Mesenchymal stem cell (in vitro differentiated cells and primary cell): Measurements from ENCODE around the gene KCNK15.

ENCODE experiments used
- DNase-seq: peaks from one replicate; pipeline ENCODE4 v3.0.0-alpha.2; 2013
- H2AFZ ChIP-seq: one replicate; pipeline ENCODE4 v1.6.1; 2013; ENCODE audit warnings: low read depth, mild to moderate bottlenecking, control low read depth, inconsistent platforms, low read length, moderate library complexity
- H2AK5ac ChIP-seq: 2 replicates; pipeline ENCODE4 v1.6.1; 2013; ENCODE audit warnings: low read length, moderate library complexity, mild to moderate bottlenecking, inconsistent platforms; ENCODE audit not compliant: severe bottlenecking
- H2BK120ac ChIP-seq: one replicate; pipeline ENCODE4 v1.6.1; 2013; ENCODE audit warnings: low read depth, mild to moderate bottlenecking, inconsistent platforms, low read length, moderate library complexity
- H2BK12ac ChIP-seq, 2 experiments: one replicate each; pipeline ENCODE4 v1.6.1; 2013; ENCODE audit warnings: inconsistent platforms in 2 of 2, low read length in 2 of 2, mild to moderate bottlenecking in 2 of 2, moderate library complexity in 2 of 2, control low read depth in 1 of 2
- H2BK15ac ChIP-seq: one replicate; pipeline ENCODE4 v1.6.1; 2013; ENCODE audit warnings: mild to moderate bottlenecking, low read depth, inconsistent platforms; ENCODE audit not compliant: poor library complexity, severe bottlenecking
- H2BK5ac ChIP-seq: 2 replicates; pipeline ENCODE4 v1.6.1; 2013; ENCODE audit warnings: low read depth, mild to moderate bottlenecking, low read length, control low read depth, inconsistent platforms; ENCODE audit not compliant: poor library complexity, severe bottlenecking
- H3K14ac ChIP-seq, 2 experiments: one replicate each; pipeline ENCODE4 v1.6.1; 2013; ENCODE audit warnings: inconsistent platforms in 2 of 2, low read length in 2 of 2, control low read depth in 1 of 2, mild to moderate bottlenecking in 1 of 2, moderate library complexity in 1 of 2
- H3K18ac ChIP-seq, 2 experiments: one replicate each; pipeline ENCODE4 v1.6.1; 2013; ENCODE audit warnings: inconsistent platforms in 2 of 2, low read length in 2 of 2, control low read depth in 1 of 2, low read depth in 1 of 2, mild to moderate bottlenecking in 1 of 2
- H3K23ac ChIP-seq, 2 experiments: one replicate each; pipeline ENCODE4 v1.6.1; 2013; ENCODE audit warnings: inconsistent platforms in 2 of 2, low read length in 2 of 2, mild to moderate bottlenecking in 2 of 2, moderate library complexity in 2 of 2, control low read depth in 1 of 2
- H3K27ac ChIP-seq: 2 replicates; pipeline ENCODE4 v1.5.1; 2013; ENCODE audit warnings: mild to moderate bottlenecking, moderate library complexity, low read length, control low read depth, inconsistent platforms; ENCODE audit not compliant: poor library complexity, severe bottlenecking
- H3K27me3 ChIP-seq, 2 experiments: 2 replicates each; pipeline versions ENCODE4 v1.6.1 to v1.7.0; 2013; ENCODE audit warnings: low read length in 2 of 2, mild to moderate bottlenecking in 2 of 2, moderate library complexity in 2 of 2, control low read depth in 1 of 2, inconsistent platforms in 1 of 2; ENCODE audit not compliant: control insufficient read depth in 1 of 2, insufficient read depth in 1 of 2
- H3K36me3 ChIP-seq, 2 experiments: 2 replicates each; pipeline versions ENCODE4 v1.6.1 to v1.7.0; 2013; ENCODE audit warnings: low read length in 2 of 2, control low read depth in 1 of 2, inconsistent platforms in 1 of 2, low read depth in 1 of 2, mild to moderate bottlenecking in 1 of 2; ENCODE audit not compliant: insufficient read depth in 2 of 2, control insufficient read depth in 1 of 2
- H3K4ac ChIP-seq, 2 experiments: one replicate each; pipeline ENCODE4 v1.6.1; 2013; ENCODE audit warnings: inconsistent platforms in 2 of 2, low read length in 2 of 2, mild to moderate bottlenecking in 2 of 2, moderate library complexity in 2 of 2, control low read depth in 1 of 2, low read depth in 1 of 2
- H3K4me1 ChIP-seq: 2 replicates; pipeline ENCODE4 v1.6.1; 2013; ENCODE audit warnings: low read depth, low read length, control low read depth; ENCODE audit not compliant: control insufficient read depth, insufficient read depth
- H3K4me2 ChIP-seq: 2 replicates; pipeline ENCODE4 v1.6.1; 2013; ENCODE audit warnings: low read length, mild to moderate bottlenecking, inconsistent platforms; ENCODE audit not compliant: poor library complexity, severe bottlenecking
- H3K4me3 ChIP-seq, 2 experiments: 2 replicates each; pipeline versions ENCODE4 v1.5.1 to v1.7.0; 2013; ENCODE audit warnings: low read length in 2 of 2, mild to moderate bottlenecking in 2 of 2, control low read depth in 1 of 2, low read depth in 1 of 2; ENCODE audit not compliant: insufficient read depth in 1 of 2
- H3K79me1 ChIP-seq: replicated peaks from 2 replicates; pipeline ENCODE4 v1.6.1; 2013; ENCODE audit warnings: mild to moderate bottlenecking, control low read depth, low read length, inconsistent platforms; ENCODE audit not compliant: poor library complexity, severe bottlenecking
- H3K9ac ChIP-seq: 2 replicates; pipeline ENCODE4 v1.7.0; 2013; ENCODE audit warnings: mild to moderate bottlenecking, low read length, moderate library complexity
- H3K9me3 ChIP-seq: 2 replicates; pipeline ENCODE4 v1.7.0; 2013; ENCODE audit warnings: mild to moderate bottlenecking, low read length; ENCODE audit not compliant: control insufficient read depth
- H4K8ac ChIP-seq: one replicate; pipeline ENCODE4 v1.6.1; 2013; ENCODE audit warnings: inconsistent platforms, mild to moderate bottlenecking, low read length, moderate library complexity
- H4K91ac ChIP-seq: one replicate; pipeline ENCODE4 v1.6.1; 2013; ENCODE audit warnings: mild to moderate bottlenecking, low read length, inconsistent platforms
- WGBS: methylation state at CpG from one replicate; pipeline ENCODE4 v1.1.7; 2013; ENCODE audit warnings: mixed read lengths; 5-methylcytosine and 5-hydroxymethylcytosine counted together

KCNK15 gene

DNA sequence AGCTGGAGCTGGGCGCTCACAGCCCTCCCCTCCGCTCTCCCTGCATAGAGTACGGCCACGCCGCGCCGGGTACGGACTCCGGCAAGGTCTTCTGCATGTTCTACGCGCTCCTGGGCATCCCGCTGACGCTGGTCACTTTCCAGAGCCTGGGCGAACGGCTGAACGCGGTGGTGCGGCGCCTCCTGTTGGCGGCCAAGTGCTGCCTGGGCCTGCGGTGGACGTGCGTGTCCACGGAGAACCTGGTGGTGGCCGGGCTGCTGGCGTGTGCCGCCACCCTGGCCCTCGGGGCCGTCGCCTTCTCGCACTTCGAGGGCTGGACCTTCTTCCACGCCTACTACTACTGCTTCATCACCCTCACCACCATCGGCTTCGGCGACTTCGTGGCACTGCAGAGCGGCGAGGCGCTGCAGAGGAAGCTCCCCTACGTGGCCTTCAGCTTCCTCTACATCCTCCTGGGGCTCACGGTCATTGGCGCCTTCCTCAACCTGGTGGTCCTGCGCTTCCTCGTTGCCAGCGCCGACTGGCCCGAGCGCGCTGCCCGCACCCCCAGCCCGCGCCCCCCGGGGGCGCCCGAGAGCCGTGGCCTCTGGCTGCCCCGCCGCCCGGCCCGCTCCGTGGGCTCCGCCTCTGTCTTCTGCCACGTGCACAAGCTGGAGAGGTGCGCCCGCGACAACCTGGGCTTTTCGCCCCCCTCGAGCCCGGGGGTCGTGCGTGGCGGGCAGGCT, 4.6 kb downstream of the KCNK15 start:
- H3K14ac ChIP-seq, result no peak overlapping the region
- no peak overlapping the region for H2AK5ac ChIP-seq
- H3K27ac ChIP-seq, result no peak overlapping the region
- H2BK120ac ChIP-seq, result no peak overlapping the region
- H3K23ac ChIP-seq, result no peak overlapping the region
- H3K36me3 ChIP-seq, result peaks cover 0 to 4% of the 10 kb centered on the region in 2 experiments
- H3K9ac ChIP-seq, result no peak overlapping the region
- WGBS, result 82% methylated on average over 71 of the region's 73 CpGs
- no peaks in the 10 kb centered on the region for H3K79me1 ChIP-seq
- peaks cover 57 to 75% of the 10 kb centered on the region in 2 experiments for H3K27me3 ChIP-seq
- H3K4me3 ChIP-seq, result peak overlapping the region in 1 of 2 experiments; percentile 1
- no peak overlapping the region for H2AFZ ChIP-seq
- DNase-seq, result no peak
- peaks cover 19% of the 10 kb centered on the region for H3K4me1 ChIP-seq
- H3K4me2 ChIP-seq, result no peak overlapping the region
- no peak overlapping the region for H3K4ac ChIP-seq
- H2BK15ac ChIP-seq, result no peak overlapping the region
- H4K8ac ChIP-seq, result no peak overlapping the region
- H3K18ac ChIP-seq, result no peak overlapping the region
- H2BK12ac ChIP-seq, result no peak overlapping the region
- H3K9me3 ChIP-seq, result no peaks in the 10 kb centered on the region
- H2BK5ac ChIP-seq, result no peak overlapping the region
- peak overlapping the region; percentile 58 for H4K91ac ChIP-seq

DNA sequence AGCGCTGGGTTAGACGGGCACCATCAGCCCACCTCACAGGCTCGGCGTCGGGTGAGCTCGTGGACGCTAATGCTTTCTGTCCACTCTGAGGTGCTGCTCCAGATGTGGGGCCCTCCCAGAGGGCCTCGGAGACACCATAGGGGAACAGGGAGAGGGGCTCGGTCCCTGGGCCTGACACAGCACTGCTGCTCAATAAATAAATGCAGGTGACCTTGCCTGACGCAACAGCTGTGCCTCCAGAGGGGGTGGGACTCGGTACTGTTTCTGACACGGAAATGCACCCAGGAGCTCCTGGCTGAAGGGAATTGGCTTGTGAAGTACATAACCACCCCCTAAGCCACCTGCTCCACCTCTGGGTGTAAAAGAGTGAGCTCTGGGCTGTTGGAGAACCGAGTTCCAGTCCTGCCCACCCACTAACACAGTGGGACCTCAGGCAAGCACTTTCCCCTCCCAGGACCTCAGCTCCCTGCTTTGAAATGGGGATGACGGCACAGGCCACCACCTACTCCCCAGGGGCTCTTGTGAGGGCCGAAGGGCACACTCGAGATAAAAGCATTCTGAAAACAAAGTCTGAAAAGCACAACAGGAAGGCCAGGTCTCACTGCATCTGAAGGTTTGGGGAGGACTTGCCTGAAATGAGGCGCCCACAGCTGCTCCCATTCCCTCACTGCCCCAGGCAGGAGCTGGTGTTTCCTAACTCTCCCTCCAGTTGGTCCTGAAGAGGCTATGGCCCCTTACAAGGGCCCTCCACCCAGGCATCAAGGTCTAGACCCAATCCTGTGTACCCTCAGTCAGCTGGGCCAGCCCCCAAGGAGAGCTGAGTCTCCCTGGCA, 6.7 kb downstream of the KCNK15 start:
- Histone ChIP-seq H3K9ac (no peak overlapping the region), H2BK120ac (no peak overlapping the region), H4K8ac (no peak overlapping the region), H3K4me1 (peaks cover 5% of the 10 kb centered on the region), H2AFZ (no peak overlapping the region), H3K4me3 (no peak overlapping the region), H3K79me1 (no peaks in the 10 kb centered on the region), H4K91ac (no peak overlapping the region), H3K27ac (no peak overlapping the region), H3K4me2 (no peak overlapping the region), H3K23ac (no peak overlapping the region), H3K14ac (no peak overlapping the region), H2BK12ac (no peak overlapping the region), H2BK5ac (no peak overlapping the region), H2BK15ac (no peak overlapping the region), H3K4ac (no peak overlapping the region), H3K36me3 (peaks cover 0 to 4% of the 10 kb centered on the region in 2 experiments), H3K9me3 (no peaks in the 10 kb centered on the region), H3K18ac (no peak overlapping the region), H3K27me3 (peaks cover 71 to 77% of the 10 kb centered on the region in 2 experiments), H2AK5ac (no peak overlapping the region)
- DNase-seq, result no peak
- 76% methylated on average over 17 of the region's 17 CpGs for WGBS

DNA sequence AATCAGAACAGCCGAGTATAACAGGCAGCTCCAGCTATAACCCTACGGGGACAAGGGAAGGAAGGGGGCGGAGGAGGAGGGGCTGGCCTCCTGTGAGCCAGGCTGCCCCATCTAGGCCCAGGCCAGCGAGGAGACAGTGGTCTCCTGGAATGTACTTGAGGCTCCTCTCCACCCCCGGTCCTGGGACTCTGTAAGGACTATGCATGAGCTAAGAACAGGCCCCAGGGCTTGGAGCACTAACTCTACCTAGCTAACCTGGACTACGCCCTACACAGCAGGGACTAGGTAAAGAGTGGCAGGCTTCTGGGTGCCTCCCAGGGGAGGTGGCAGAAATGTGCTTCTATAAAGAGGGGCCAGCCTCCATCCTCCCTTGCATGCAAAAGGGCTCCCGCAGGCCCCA, 8.9 kb downstream of the KCNK15 start:
- Histone ChIP-seq H2BK5ac (no peak overlapping the region), H2BK120ac (no peak overlapping the region), H2BK15ac (no peak overlapping the region), H3K4ac (no peak overlapping the region), H3K18ac (no peak overlapping the region), H3K23ac (no peak overlapping the region), H3K9me3 (no peaks in the 10 kb centered on the region), H3K79me1 (no peaks in the 10 kb centered on the region), H3K4me1 (peaks cover 5% of the 10 kb centered on the region), H2AK5ac (no peak overlapping the region), H3K36me3 (peaks cover 0 to 4% of the 10 kb centered on the region in 2 experiments), H2BK12ac (no peak overlapping the region), H3K4me3 (no peak overlapping the region), H3K14ac (no peak overlapping the region), H4K91ac (no peak overlapping the region), H3K27me3 (peaks cover 77 to 82% of the 10 kb centered on the region in 2 experiments), H3K4me2 (no peak overlapping the region), H3K9ac (no peak overlapping the region), H4K8ac (no peak overlapping the region), H2AFZ (no peak overlapping the region), H3K27ac (no peak overlapping the region)
- no peak for DNase-seq
- WGBS, result 68% methylated on average over 6 of the region's 7 CpGs

DNA sequence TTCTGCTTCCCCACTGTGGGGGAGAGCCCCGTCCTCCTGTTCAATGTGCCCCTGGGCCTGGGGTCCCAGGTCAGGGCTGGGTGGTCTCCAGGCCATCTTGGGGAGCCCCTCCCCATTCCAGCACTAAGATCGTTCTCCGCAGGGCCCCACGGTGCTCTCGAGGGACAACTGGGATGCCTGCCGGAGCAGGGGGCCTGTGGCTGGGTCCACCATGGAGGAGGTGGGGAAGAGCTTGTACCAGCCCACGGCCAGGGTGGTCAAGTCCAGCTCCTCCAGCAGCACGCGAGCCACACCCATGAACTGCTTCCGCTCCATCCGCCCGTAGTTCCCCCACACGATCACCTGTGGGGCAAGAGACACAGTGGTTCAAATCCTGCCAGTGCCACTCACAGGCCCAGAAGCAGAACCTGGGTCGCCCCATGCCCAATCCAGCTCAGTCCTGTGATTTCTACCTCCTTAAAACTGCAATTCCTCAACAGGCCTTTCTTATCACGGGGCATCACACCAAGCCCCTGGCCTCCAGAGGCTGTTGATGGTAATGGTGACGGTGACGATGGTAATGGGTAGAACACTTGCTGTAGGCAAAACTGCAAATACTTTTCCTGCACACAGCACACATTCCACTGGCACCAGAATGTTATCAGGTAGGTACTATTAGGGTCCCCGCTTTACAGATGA, 10.5 kb downstream of the KCNK15 start:
- Histone ChIP-seq H3K27ac (no peak overlapping the region), H2BK15ac (no peak overlapping the region), H3K18ac (no peak overlapping the region), H3K14ac (no peak overlapping the region), H3K23ac (no peak overlapping the region), H2BK12ac (no peak overlapping the region), H2AFZ (no peak overlapping the region), H3K4ac (no peak overlapping the region), H2BK120ac (no peak overlapping the region), H3K9ac (no peak overlapping the region), H4K91ac (no peak overlapping the region), H3K27me3 (peaks cover 74 to 80% of the 10 kb centered on the region in 2 experiments), H3K79me1 (no peaks in the 10 kb centered on the region), H4K8ac (no peak overlapping the region), H3K9me3 (no peaks in the 10 kb centered on the region), H2AK5ac (no peak overlapping the region), H3K4me2 (no peak overlapping the region), H3K36me3 (no peaks in the 10 kb centered on the region), H3K4me3 (no peak overlapping the region), H3K4me1 (no peaks in the 10 kb centered on the region), H2BK5ac (no peak overlapping the region)
- DNase-seq, result no peak
- 92% methylated on average over 14 of the region's 18 CpGs for WGBS
